Tibial nerve (tissue), 4 donors: ENCODE measurements around the gene GABRG2.
"Not testable (repeated sequence)": the region's sequence is repeated elsewhere in the genome, so short reads cannot be mapped to it uniquely, and the experiment has no call there.

ENCODE experiments used
- EP300 ChIP-seq, 2 donors: sonication (generic); formaldehyde crosslinking; IDR thresholded peaks; one replicate each; pipeline ENCODE4 v1.6.1; 2017; ENCODE audit warnings: antibody characterized with exemption in 2 of 2, mild to moderate bottlenecking in 1 of 2
- POLR2A ChIP-seq, 2 donors: fragments of 450-650 bp; IDR thresholded peaks; one replicate each; pipeline ENCODE4 v1.6.1; 2017; ENCODE audit warnings: antibody characterized with exemption in 2 of 2, mild to moderate bottlenecking in 2 of 2, moderate library complexity in 2 of 2
- TF ChIP-seq, protein P1 (sequence below), 5 experiments: fragments of 200-600 bp in 3 of 5; fragments of 450-650 bp in 2 of 5; sonication (generic) in 3 of 5; IDR thresholded peaks; one replicate each; pipeline ENCODE4 v1.5.1; 2016 to 2019; ENCODE audit warnings: antibody characterized with exemption in 5 of 5, mild to moderate bottlenecking in 3 of 5, moderate library complexity in 2 of 5

DNA sequence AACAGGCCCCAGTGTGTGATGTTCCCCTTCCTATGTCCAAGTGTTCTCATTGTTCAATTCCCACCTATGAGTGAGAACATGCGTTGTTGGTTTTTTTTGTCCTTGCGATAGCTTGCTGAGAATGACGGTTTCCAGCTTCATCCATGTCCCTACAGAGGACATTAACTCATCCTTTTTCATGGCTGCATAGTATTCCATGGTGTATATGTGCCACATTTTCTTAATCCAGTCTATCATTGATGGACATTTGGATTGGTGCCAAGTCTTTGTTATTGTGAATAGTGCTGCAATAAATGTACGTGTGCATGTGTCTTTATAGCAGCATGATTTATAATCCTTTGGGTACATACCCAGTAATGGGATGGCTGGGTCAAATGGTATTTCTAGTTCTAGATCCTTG lies 12.5 kb upstream of the GABRG2 start:
- TF ChIP-seq POLR2A, EP300 (IDR thresholded peaks at IDR 0.05): not testable (repeated sequence)
- TF ChIP-seq, protein P1, sequence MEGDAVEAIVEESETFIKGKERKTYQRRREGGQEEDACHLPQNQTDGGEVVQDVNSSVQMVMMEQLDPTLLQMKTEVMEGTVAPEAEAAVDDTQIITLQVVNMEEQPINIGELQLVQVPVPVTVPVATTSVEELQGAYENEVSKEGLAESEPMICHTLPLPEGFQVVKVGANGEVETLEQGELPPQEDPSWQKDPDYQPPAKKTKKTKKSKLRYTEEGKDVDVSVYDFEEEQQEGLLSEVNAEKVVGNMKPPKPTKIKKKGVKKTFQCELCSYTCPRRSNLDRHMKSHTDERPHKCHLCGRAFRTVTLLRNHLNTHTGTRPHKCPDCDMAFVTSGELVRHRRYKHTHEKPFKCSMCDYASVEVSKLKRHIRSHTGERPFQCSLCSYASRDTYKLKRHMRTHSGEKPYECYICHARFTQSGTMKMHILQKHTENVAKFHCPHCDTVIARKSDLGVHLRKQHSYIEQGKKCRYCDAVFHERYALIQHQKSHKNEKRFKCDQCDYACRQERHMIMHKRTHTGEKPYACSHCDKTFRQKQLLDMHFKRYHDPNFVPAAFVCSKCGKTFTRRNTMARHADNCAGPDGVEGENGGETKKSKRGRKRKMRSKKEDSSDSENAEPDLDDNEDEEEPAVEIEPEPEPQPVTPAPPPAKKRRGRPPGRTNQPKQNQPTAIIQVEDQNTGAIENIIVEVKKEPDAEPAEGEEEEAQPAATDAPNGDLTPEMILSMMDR (IDR thresholded peaks at IDR 0.05), result not testable (repeated sequence)
